C4-2B (cell line): ENCODE data around the gene TMEM168.

Source experiments
- H3K27ac ChIP-seq: fragments of 450-650 bp; 2 replicates; pipeline ENCODE4 v1.5.1; 2017
- CTCF ChIP-seq: fragments of 450-650 bp; conservative IDR thresholded peaks from 2 replicates; pipeline ENCODE4 v1.5.1; 2017; ENCODE audit warnings: mild to moderate bottlenecking
- ZFX ChIP-seq: fragments of 450-650 bp; IDR thresholded peaks from 2 replicates; pipeline ENCODE4 v1.6.1; 2017

The TMEM168 gene

GRCh38 chr7:112721366-112721765, 68.8 kb downstream of the TMEM168 start:
- TF ChIP-seq CTCF = no peak
- no peak for TF ChIP-seq ZFX
- H3K27ac ChIP-seq = no peak overlapping the region

DNA sequence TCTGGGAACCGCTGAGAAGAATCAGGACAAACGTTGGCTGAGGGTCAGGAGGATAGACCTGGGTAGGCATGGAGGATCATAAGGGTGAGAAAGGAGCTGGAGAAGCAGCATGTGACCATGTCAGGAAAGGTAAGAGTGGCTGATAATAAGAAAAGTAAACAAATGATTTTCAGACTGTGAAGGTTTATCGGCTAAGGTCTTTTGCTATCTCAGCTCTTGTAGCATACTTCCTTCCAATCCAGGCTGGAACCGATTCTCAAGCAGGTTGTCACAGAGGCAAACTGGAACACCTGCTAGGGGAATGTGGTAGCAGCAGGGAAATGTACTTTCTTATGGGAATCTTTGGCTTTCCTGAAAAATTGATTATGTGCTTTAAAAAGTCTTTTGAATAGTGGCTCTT, 74.7 kb downstream of the TMEM168 start:
- TF ChIP-seq CTCF (no peak), ZFX (no peak)

GRCh38 chr7:112714917-112715316, 75.3 kb downstream of the TMEM168 start:
- no peak overlapping the region for H3K27ac ChIP-seq
- TF ChIP-seq CTCF (no peak), ZFX (no peak)

More for the DNA sequence above, 74.7 kb downstream of the TMEM168 start:
- no peak overlapping the region for H3K27ac ChIP-seq
